K562 (cell line): ENCODE results near the gene GLB1L2. TPM values are rescaled to one million over a fixed set of nuclear protein-coding genes. Genes with fewer than 3 reads are reported as not detected.

Experiments
- ATAC-seq: fragments of 200-7000 bp; cut with Tn5 transposase; 3 replicates; pipeline ENCODE4 v1.9.1; 2020; ENCODE audit warnings: moderate library complexity
- BruUV-seq: library from RNA; stranded (reverse); fragments of 400-500 nt; replicated peaks from 2 replicates; lab custom pipeline; 2021; lab: Mats Ljungman, UMichigan
- CTCF ChIA-PET: fragments of 300-600 bp; formaldehyde crosslinking; extraction: SDS; loops from one replicate; lab custom pipeline; 2021; ENCODE audit warnings: low intra/inter-chr PET ratio; lab: Yijun Ruan, JAX
- POLR2A ChIA-PET: fragments of 300-600, 350-650 bp; sonication (Branson Sonifier 250); formaldehyde crosslinking; extraction: SDS; loops from one replicate; lab custom pipeline; 2021; ENCODE audit warnings: antibody characterized with exemption, inconsistent platforms; lab: Yijun Ruan, JAX
- DNase-seq, 4 experiments: peaks; one replicate each; pipeline versions ENCODE4 v3.0.0 to v3.0.0-alpha.2; 2011 to 2018; ENCODE audit warnings: low spot score in 3 of 4, mixed read lengths in 3 of 4; ENCODE audit errors: extremely low read depth in 1 of 4
- FAIRE-seq: peaks from 2 replicates; lab custom pipeline; 2011; peaks lifted over from hg19 to GRCh38; lab: Jason Lieb, UNC
- H2AFZ ChIP-seq: 2 replicates; pipeline ENCODE4 v1.6.0; 2011; ENCODE audit warnings: low read depth, low read length, control low read depth, inconsistent platforms
- H3K27ac ChIP-seq: fragments of 200-600 bp; 3 replicates; pipeline ENCODE4 v1.8.0; 2011; ENCODE audit warnings: low read depth, mild to moderate bottlenecking, control low read depth, inconsistent platforms, low read length, moderate library complexity, mixed read lengths; ENCODE audit errors: extremely low read depth
- H3K27me3 ChIP-seq, 2 experiments: fragments of 300-600 bp in 1 of 2; 2 replicates in 1 of 2; 3 replicates in 1 of 2; pipeline versions ENCODE4 v1.6.0 to v1.8.0; 2011; ENCODE audit warnings: inconsistent platforms in 2 of 2, low read length in 2 of 2, mild to moderate bottlenecking in 1 of 2, mixed read lengths in 1 of 2, moderate library complexity in 1 of 2; ENCODE audit not compliant: control insufficient read depth in 2 of 2, insufficient read depth in 2 of 2
- H3K36me3 ChIP-seq: fragments of 300-600 bp; 3 replicates; pipeline ENCODE4 v1.8.0; 2011; ENCODE audit warnings: mild to moderate bottlenecking, low read length, inconsistent platforms; ENCODE audit not compliant: control insufficient read depth, insufficient read depth
- H3K4me1 ChIP-seq, 2 experiments: fragments of 200-600 bp in 1 of 2; replicated peaks in 1 of 2; 2 replicates in 1 of 2; 3 replicates in 1 of 2; pipeline versions ENCODE4 v1.5.1 to v1.8.0; 2011; ENCODE audit warnings: inconsistent platforms in 2 of 2, low read length in 2 of 2, mild to moderate bottlenecking in 1 of 2, mixed read lengths in 1 of 2, moderate library complexity in 1 of 2; ENCODE audit not compliant: control insufficient read depth in 2 of 2, insufficient read depth in 2 of 2
- H3K4me2 ChIP-seq: 2 replicates; pipeline ENCODE4 v1.6.1; 2011; ENCODE audit warnings: low read length, control low read depth, inconsistent platforms, mixed read lengths; ENCODE audit not compliant: insufficient read depth
- H3K4me3 ChIP-seq: fragments of 200-600 bp; sonication (generic), shearing (Covaris generic); 2 replicates; pipeline ENCODE4 v1.5.1; 2016; ENCODE audit warnings: control low read depth, inconsistent platforms
- H3K79me2 ChIP-seq: fragments of 200-600 bp; 3 replicates; pipeline ENCODE4 v1.8.0; 2011; ENCODE audit warnings: low read length, inconsistent platforms; ENCODE audit not compliant: control insufficient read depth, insufficient read depth
- H3K9ac ChIP-seq, 2 experiments: 2 replicates each; pipeline versions ENCODE4 v1.6.0 to v1.6.1; 2011; ENCODE audit warnings: low read depth in 2 of 2, low read length in 2 of 2, control low read depth in 1 of 2, inconsistent platforms in 1 of 2, mild to moderate bottlenecking in 1 of 2, mixed read lengths in 1 of 2; ENCODE audit not compliant: insufficient read depth in 1 of 2
- H3K9me1 ChIP-seq: one replicate; pipeline ENCODE4 v1.6.0; 2011; ENCODE audit warnings: inconsistent platforms, mild to moderate bottlenecking, low read length, moderate library complexity; ENCODE audit not compliant: control insufficient read depth, insufficient read depth
- H3K9me3 ChIP-seq: replicated peaks from 2 replicates; pipeline ENCODE4 v1.5.1; 2011; ENCODE audit warnings: low read depth, low read length, inconsistent platforms; ENCODE audit not compliant: control insufficient read depth, insufficient read depth
- H4K20me1 ChIP-seq: replicated peaks from 2 replicates; pipeline ENCODE4 v1.6.1; 2011; ENCODE audit warnings: low read length, inconsistent platforms, mixed read lengths; ENCODE audit not compliant: control insufficient read depth, insufficient read depth
- BDP1 ChIP-seq: IDR thresholded peaks from 3 replicates; pipeline ENCODE4 v1.6.1; 2011; ENCODE audit not compliant: insufficient read length, insufficient read depth
- EZH2 ChIP-seq: IDR thresholded peaks from 2 replicates; pipeline ENCODE4 v1.6.1; 2012; ENCODE audit warnings: low read depth, mild to moderate bottlenecking, inconsistent platforms, low read length, borderline replicate concordance
- KHSRP ChIP-seq: fragments of 450-650 bp; IDR thresholded peaks from 2 replicates; pipeline ENCODE4 v1.6.1; 2017
- PHB ChIP-seq: fragments of 250-450 bp; sonication (Bioruptor Pico); IDR thresholded peaks from 2 replicates; pipeline ENCODE4 v1.5.0; 2021
- PRPF4 ChIP-seq: fragments of 200-400 bp; formaldehyde crosslinking; IDR thresholded peaks from one replicate; pipeline ENCODE4 v1.6.1; 2017; ENCODE audit warnings: low read length, low read depth, mild to moderate bottlenecking; ENCODE audit not compliant: insufficient read depth, poor library complexity, severe bottlenecking
- RBFOX2 ChIP-seq: fragments of 200-400 bp; formaldehyde crosslinking; IDR thresholded peaks from 2 replicates; pipeline ENCODE4 v1.6.1; 2017; ENCODE audit warnings: low read depth, mild to moderate bottlenecking, low read length, moderate library complexity
- RBM22 ChIP-seq: fragments of 200-400 bp; formaldehyde crosslinking; IDR thresholded peaks from 2 replicates; pipeline ENCODE4 v1.6.1; 2018; ENCODE audit warnings: low read length, low read depth; ENCODE audit not compliant: poor library complexity, severe bottlenecking
- RCOR1 ChIP-seq, 2 experiments: IDR thresholded peaks; 2 replicates each; pipeline ENCODE4 v1.6.1; 2012; ENCODE audit warnings: low read depth in 2 of 2, low read length in 2 of 2, borderline replicate concordance in 1 of 2, improper control_type of control experiment in 1 of 2
- SMAD2 ChIP-seq: fragments of 150-350 bp; IDR thresholded peaks from 2 replicates; pipeline ENCODE4 v1.6.1; 2014; ENCODE audit warnings: low read depth, mild to moderate bottlenecking, low read length
- SREBF2 ChIP-seq: sonication (generic); formaldehyde crosslinking; IDR thresholded peaks from 2 replicates; pipeline ENCODE4 v1.4.0; 2020; ENCODE audit warnings: mild to moderate bottlenecking, missing genetic modification reagents
- ZNF431 ChIP-seq: sonication (generic); formaldehyde crosslinking; IDR thresholded peaks from 2 replicates; pipeline ENCODE4 v1.8.0; 2022; ENCODE audit warnings: mild to moderate bottlenecking, missing genetic modification reagents
- WGBS: fragments of 100-300 bp; shearing (Covaris generic); methylation state at CpG from one replicate; pipeline ENCODE4 v1.1.6; 2016; ENCODE audit warnings: low coverage, mixed read lengths; ENCODE audit not compliant: insufficient coverage; ENCODE audit errors: missing lambda C conversion rate; 5-methylcytosine and 5-hydroxymethylcytosine counted together
- in situ Hi-C: fragments of 300-500 bp; cut with MboI; formaldehyde crosslinking; loops from 4 replicates; pipeline ENCODE4 v1.15.0; 2018; ENCODE audit warnings: inconsistent platforms, mixed read lengths
- intact Hi-C: fragments of 100-400 bp; cut with micrococcal nuclease; formaldehyde crosslinking; loops from 2 replicates; pipeline ENCODE4 v1.14.2; 2022
- polyA plus RNA-seq, 8 experiments: library from polyadenylated mRNA; depleted of rRNA in 4 of 8; stranded (reverse) in 5 of 8; unstranded in 3 of 8; fragments of >200 nt; fragmentation: Nextera tagmentation in 2 of 8; fragmentation: Illumina TruSeq in 1 of 8; extraction: Ambion mirVana in 2 of 8; extraction: Trizol in 1 of 8; gene quantifications; 2 replicates each; pipeline versions ENCODE4 v1.2.1 to v1.2.3, GENCODE V29; 2011 to 2014; ENCODE audit warnings: inconsistent platforms in 1 of 8, missing spikeins in 1 of 8
- total RNA-seq, 7 experiments: library from RNA; depleted of rRNA in 6 of 7; stranded (reverse); fragments of >200 nt in 6 of 7; fragmentation: Illumina TruSeq in 2 of 7; extraction: Trizol in 2 of 7; gene quantifications; 2 replicates each; pipeline versions ENCODE4 v1.2.1 to v1.2.3, GENCODE V29; 2011 to 2021; ENCODE audit warnings: low replicate concordance in 1 of 7
- TF ChIP-seq, protein P1 (sequence below), 3 experiments: fragments of 200-800 bp in 1 of 3; fragments of 250-450 bp in 1 of 3; fragments of 450-650 bp in 1 of 3; sonication (Bioruptor Pico) in 1 of 3; sonication (Bioruptor generic) in 1 of 3; formaldehyde crosslinking in 1 of 3; IDR thresholded peaks; 2 replicates each; pipeline versions ENCODE4 v1.6.1 to v1.8.0; 2016 to 2022; ENCODE audit warnings: mild to moderate bottlenecking in 2 of 3, missing genetic modification characterization in 2 of 3, missing compliant biosample characterization in 1 of 3, moderate library complexity in 1 of 3
- TF ChIP-seq, protein P2 (sequence below): fragments of 250-450 bp; sonication (Bioruptor Pico); IDR thresholded peaks from 2 replicates; pipeline ENCODE4 v1.5.1; 2021; ENCODE audit warnings: mild to moderate bottlenecking

The GLB1L2 gene
- total and polyA plus RNA-seq, 9 of the 15 experiments (the other 6 are each of a cell fraction or from before 2014, with no cell fraction given) = 0.84 to 21.4 (median 13.8) TPM

DNA sequence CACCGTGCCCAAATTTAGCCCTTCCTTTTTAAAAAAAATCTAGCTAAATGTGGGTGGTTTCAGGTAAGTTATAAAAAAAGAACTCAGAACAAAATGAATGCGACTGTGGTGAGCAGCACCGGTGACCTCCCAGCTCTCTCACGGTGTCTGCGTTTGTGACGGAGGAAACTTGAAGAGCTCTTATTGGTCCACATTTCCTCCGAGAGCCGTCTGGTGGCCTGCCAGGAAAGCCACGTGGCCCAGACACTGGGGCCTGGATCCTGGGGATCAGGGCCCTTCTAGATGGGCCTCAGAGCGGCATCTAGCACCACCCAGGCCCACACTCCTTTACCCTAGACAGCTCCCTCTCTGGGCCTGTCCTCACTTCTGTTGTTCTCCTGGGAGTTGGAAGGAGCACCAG is 40.7 kb downstream of the GLB1L2 start:
- ChIA-PET CTCF (no interaction called here), POLR2A (interaction anchor here (0.6 to 1.6 kb wide), 2 partner anchors 8 to 386 kb away, joined by 3 to 4 read pairs; no protein-coding TSS in a partner anchor)
- H3K79me2 ChIP-seq = no peaks in the 10 kb centered on the region
- FAIRE-seq (no peak), DNase-seq (no peak), ATAC-seq (no peak)
- WGBS = 65% methylated on average over 9 of the region's 10 CpGs
- no peaks in the 10 kb centered on the region for H3K27me3 ChIP-seq
- in situ Hi-C loops (no loop called here), intact Hi-C loops (no loop called here)
- H3K9ac ChIP-seq = no peak overlapping the region
- no peaks in the 10 kb centered on the region; a peak in 1 of 5 replicates for H3K4me1 ChIP-seq
- H3K9me1 ChIP-seq = no peaks in the 10 kb centered on the region
- BruUV-seq = no TSS peak
- no peak overlapping the region for H3K27ac ChIP-seq
- no peak overlapping the region for H3K4me3 ChIP-seq
- H2AFZ ChIP-seq = no peak overlapping the region
- no peaks in the 10 kb centered on the region for H3K9me3 ChIP-seq
- no peaks in the 10 kb centered on the region; the same call in 2 of the 3 replicates for H3K36me3 ChIP-seq
- no peak overlapping the region for H3K4me2 ChIP-seq
- TF ChIP-seq, protein P1, sequence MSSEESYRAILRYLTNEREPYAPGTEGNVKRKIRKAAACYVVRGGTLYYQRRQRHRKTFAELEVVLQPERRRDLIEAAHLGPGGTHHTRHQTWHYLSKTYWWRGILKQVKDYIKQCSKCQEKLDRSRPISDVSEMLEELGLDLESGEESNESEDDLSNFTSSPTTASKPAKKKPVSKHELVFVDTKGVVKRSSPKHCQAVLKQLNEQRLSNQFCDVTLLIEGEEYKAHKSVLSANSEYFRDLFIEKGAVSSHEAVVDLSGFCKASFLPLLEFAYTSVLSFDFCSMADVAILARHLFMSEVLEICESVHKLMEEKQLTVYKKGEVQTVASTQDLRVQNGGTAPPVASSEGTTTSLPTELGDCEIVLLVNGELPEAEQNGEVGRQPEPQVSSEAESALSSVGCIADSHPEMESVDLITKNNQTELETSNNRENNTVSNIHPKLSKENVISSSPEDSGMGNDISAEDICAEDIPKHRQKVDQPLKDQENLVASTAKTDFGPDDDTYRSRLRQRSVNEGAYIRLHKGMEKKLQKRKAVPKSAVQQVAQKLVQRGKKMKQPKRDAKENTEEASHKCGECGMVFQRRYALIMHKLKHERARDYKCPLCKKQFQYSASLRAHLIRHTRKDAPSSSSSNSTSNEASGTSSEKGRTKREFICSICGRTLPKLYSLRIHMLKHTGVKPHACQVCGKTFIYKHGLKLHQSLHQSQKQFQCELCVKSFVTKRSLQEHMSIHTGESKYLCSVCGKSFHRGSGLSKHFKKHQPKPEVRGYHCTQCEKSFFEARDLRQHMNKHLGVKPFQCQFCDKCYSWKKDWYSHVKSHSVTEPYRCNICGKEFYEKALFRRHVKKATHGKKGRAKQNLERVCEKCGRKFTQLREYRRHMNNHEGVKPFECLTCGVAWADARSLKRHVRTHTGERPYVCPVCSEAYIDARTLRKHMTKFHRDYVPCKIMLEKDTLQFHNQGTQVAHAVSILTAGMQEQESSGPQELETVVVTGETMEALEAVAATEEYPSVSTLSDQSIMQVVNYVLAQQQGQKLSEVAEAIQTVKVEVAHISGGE (CRISPR knock-in tag; IDR thresholded peaks at IDR 0.05) = no peak
- TF ChIP-seq KHSRP (no peak), RCOR1 (IDR thresholded peaks at IDR 0.05; ENCODE audit: borderline replicate concordance in 1 of 2, low read depth in 2 of 2, low read length in 2 of 2) (no peak), RBFOX2 (no peak), SREBF2 (CRISPR knock-in tag) (no peak), EZH2 (no peak), PHB (CRISPR knock-in tag) (no peak), PRPF4 (no peak), RBM22 (no peak), ZNF431 (no peak), SMAD2 (no peak), BDP1 (no peak)
- TF ChIP-seq, protein P2, sequence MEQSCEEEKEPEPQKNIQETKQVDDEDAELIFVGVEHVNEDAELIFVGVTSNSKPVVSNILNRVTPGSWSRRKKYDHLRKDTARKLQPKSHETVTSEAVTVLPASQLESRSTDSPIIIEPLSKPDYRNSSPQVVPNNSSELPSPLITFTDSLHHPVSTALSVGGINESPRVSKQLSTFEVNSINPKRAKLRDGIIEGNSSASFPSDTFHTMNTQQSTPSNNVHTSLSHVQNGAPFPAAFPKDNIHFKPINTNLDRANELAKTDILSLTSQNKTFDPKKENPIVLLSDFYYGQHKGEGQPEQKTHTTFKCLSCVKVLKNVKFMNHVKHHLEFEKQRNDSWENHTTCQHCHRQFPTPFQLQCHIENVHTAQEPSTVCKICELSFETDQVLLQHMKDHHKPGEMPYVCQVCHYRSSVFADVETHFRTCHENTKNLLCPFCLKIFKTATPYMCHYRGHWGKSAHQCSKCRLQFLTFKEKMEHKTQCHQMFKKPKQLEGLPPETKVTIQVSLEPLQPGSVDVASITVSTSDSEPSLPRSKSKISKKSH (CRISPR knock-in tag) = no peak
- H4K20me1 ChIP-seq = peaks cover 6% of the 10 kb centered on the region; the same call in 1 of the 2 replicates
